Mesodermal cell (in vitro differentiated cells): ENCODE measurements around the gene COPS7B.
A peak's percentile ranks its signal among the peaks of the same experiment; 100 is the strongest.

Source experiments
- H3K27ac ChIP-seq: 2 replicates; pipeline ENCODE4 v1.7.0; 2013; ENCODE audit warnings: mild to moderate bottlenecking, low read depth, low read length, moderate library complexity; ENCODE audit not compliant: severe bottlenecking
- H3K36me3 ChIP-seq: 2 replicates; pipeline ENCODE4 v1.7.1; 2013; ENCODE audit warnings: mild to moderate bottlenecking, low read length, moderate library complexity; ENCODE audit not compliant: control insufficient read depth, insufficient read depth
- H3K4me1 ChIP-seq: one replicate; pipeline ENCODE4 v1.7.1; 2013; ENCODE audit warnings: mild to moderate bottlenecking, low read length; ENCODE audit not compliant: insufficient read depth, control insufficient read depth, poor library complexity, severe bottlenecking
- H3K4me3 ChIP-seq: 2 replicates; pipeline ENCODE4 v1.7.0; 2013; ENCODE audit warnings: low read length, control low read depth, mild to moderate bottlenecking; ENCODE audit not compliant: insufficient read depth, poor library complexity, severe bottlenecking; ENCODE audit errors: extremely low read depth
- H3K9me3 ChIP-seq: 2 replicates; pipeline ENCODE4 v1.7.1; 2013; ENCODE audit warnings: mild to moderate bottlenecking, low read length, moderate library complexity; ENCODE audit not compliant: control insufficient read depth
- WGBS, 2 experiments: methylation state at CpG; one replicate each; pipeline ENCODE4 v1.1.5; 2013; ENCODE audit warnings: missing lambda C conversion rate in 2 of 2; ENCODE audit not compliant: insufficient coverage in 2 of 2; 5-methylcytosine and 5-hydroxymethylcytosine counted together

COPS7B gene

DNA sequence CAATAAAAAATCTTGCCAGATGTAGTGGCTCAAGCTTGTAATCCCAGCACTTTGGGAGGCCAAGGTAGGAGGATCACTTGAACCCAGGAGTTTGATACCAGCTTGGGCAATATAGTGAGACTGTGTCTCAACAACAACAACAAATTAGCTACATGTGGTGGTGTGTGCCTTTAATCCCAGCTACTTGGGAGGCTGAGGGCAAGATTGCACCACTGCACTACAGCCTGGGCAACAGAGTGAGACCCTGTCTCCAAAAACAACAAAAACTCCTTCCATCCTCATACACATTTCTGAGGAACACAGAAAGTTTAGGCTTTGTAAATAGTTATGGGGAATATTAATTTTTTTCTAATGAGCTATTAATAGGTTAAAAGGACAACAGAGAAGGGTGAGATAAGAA lies 22.1 kb upstream of the COPS7B start:
- Histone ChIP-seq H3K36me3 (no peaks in the 10 kb centered on the region), H3K4me1 (no peaks in the 10 kb centered on the region), H3K27ac (no peak overlapping the region), H3K4me3 (no peak overlapping the region), H3K9me3 (no peaks in the 10 kb centered on the region)

DNA sequence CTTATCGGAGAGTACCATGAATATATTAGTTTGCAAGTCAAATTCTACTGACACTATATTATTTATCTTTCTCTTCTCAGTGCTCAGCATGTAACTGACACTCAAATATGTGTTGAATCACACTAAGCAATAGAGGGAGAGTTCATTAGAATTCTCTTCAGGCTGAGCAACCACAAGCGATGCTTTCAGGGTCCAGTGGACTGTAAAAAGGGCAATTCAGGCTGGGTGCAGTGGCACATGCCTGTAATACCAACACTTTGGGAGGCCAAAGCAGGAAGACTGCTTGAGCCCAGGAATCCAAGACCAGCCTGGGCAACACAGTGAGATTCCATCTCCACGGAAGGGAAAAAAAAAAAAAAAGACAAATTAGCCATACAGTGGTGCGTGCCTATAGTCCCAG lies 21.5 kb upstream of the COPS7B start:
- Histone ChIP-seq H3K36me3 (no peaks in the 10 kb centered on the region), H3K4me1 (no peaks in the 10 kb centered on the region), H3K4me3 (no peak overlapping the region), H3K9me3 (no peaks in the 10 kb centered on the region), H3K27ac (no peak overlapping the region)
- 88 to 97% methylated on average over 2 to 3 of the region's 4 CpGs for WGBS, 2 experiments

- no peaks in the 10 kb centered on the region for H3K36me3 ChIP-seq
- no peak overlapping the region for H3K4me3 ChIP-seq
- no peak overlapping the region for H3K27ac ChIP-seq
- no peaks in the 10 kb centered on the region for H3K4me1 ChIP-seq
- H3K9me3 ChIP-seq, result no peaks in the 10 kb centered on the region
Observed at GRCh38 chr2:231765496-231765929, 20.7 kb upstream of the COPS7B start.

- H3K9me3 ChIP-seq, result no peaks in the 10 kb centered on the region
- no peaks in the 10 kb centered on the region for H3K36me3 ChIP-seq
- WGBS, 2 experiments, result 100% methylated on average over 2 of the region's 6 CpGs
- no peak overlapping the region for H3K4me3 ChIP-seq
- H3K4me1 ChIP-seq, result no peaks in the 10 kb centered on the region
- no peak overlapping the region for H3K27ac ChIP-seq
Observed at GRCh38 chr2:231769170-231770136, 16.8 kb upstream of the COPS7B start.

DNA sequence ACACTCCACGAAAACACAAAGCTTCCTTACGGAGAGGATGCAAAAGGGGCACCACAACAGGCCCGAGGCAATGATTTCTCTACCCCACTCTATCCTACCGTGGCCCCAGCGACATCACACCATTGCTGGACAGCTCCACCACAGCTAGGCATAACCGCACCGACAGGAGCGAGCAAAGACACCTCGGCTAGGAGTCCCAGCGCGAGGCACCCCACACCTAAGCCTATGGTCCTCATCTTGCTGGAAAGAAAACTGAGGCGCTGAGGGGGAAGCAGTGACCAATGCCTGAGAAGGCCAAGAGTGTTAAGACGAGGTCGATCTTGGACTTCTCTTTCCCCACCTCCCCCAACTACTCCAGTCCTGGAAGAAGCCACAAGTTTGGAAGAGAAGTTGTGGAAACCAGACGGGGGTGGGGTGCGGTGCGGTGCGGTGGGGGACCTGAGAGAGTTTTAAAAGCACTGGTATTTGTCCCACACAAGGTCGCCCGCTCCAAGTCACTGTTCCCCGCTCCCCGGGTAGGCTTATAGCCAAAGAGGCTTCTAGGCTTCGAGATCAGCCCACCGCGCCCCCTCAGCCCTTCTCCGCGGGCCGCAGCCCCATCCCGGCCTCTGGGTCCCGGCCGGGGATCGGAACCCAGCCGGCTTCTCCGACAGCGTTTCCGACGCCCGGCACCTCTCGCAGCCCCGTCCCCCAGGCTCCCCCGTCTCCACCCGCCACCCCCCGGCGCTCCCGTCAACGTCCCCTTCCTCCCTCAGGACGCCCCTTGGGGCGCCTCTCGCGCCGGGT lies 5.9 kb upstream of the COPS7B start:
- no peaks in the 10 kb centered on the region for H3K9me3 ChIP-seq
- peak overlapping the region; percentile 82 for H3K4me3 ChIP-seq
- H3K4me1 ChIP-seq, result peaks cover 6% of the 10 kb centered on the region
- H3K36me3 ChIP-seq, result no peaks in the 10 kb centered on the region
- no peak overlapping the region for H3K27ac ChIP-seq
- 0 to 5% methylated on average over 3 to 23 of the region's 51 CpGs for WGBS, 2 experiments

GRCh38 chr2:231780909-231781797 lies 5.1 kb upstream of the COPS7B start, which contains the start of gene PDE6D:
Gene PDE6D, minus strand, starts transcription at chr2:231781282. Its CDS starts 168 bp downstream, at chr2:231781114.
- WGBS, 2 experiments, result 0 to 1% methylated on average over 55 to 57 of the region's 67 CpGs

DNA sequence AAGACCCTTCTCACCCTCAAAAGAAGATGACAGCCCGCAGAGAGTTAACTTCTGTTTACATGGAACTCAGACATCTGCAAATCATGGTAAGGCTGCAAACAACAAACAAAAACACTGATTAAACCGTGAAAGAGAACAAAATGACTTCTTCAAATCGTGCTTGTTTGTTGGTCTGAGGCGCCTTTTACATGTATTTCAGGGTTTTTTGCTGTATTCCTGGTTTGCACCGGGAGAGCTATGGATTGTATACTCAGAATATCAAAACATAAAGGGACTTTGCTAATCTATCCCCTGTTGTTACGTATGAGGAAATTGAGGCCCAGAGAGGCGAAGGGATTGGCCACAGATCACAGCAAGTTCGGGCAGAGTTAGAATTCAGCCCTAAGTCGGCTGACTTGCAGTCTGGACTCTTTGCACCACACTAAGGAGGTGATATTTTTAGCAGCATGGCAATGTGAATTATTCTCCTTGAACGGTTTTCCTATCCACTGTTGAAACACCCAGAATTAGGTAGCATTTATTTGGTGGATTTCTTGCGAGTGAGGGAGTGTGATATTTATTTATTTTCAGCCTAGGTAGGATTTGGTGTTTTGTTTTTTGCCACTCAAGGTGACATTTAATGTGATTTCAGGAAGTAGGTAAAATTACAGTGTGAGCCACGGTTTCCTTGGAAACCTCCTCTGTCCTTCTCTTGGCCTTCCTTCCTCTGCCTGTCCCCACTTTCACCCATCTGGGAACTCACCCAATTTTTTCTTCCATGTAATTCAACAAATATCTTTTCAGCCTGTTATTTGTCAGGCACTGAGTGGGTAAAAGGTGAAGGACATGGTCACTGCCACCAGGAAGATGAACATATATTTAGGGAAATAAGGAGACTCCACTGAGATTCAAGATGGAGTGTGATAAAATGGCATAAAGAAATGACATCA lies 4.2 kb upstream of the COPS7B start:
- 23 to 34% methylated on average over 3 to 9 of the region's 12 CpGs for WGBS, 2 experiments
- Histone ChIP-seq H3K27ac (no peak overlapping the region), H3K4me1 (peaks cover 7% of the 10 kb centered on the region), H3K36me3 (no peaks in the 10 kb centered on the region), H3K4me3 (peak overlapping the region; percentile 82), H3K9me3 (no peaks in the 10 kb centered on the region)

More at GRCh38 chr2:231780909-231781797, 5.1 kb upstream of the COPS7B start, which contains the start of gene PDE6D:
- Histone ChIP-seq H3K4me3 (peak within 1 kb of the TSS; percentile 82), H3K36me3 (no peaks in the 10 kb centered on the region), H3K4me1 (peaks cover 7% of the 10 kb centered on the region), H3K9me3 (no peaks in the 10 kb centered on the region), H3K27ac (no peak within 1 kb of the TSS)

DNA sequence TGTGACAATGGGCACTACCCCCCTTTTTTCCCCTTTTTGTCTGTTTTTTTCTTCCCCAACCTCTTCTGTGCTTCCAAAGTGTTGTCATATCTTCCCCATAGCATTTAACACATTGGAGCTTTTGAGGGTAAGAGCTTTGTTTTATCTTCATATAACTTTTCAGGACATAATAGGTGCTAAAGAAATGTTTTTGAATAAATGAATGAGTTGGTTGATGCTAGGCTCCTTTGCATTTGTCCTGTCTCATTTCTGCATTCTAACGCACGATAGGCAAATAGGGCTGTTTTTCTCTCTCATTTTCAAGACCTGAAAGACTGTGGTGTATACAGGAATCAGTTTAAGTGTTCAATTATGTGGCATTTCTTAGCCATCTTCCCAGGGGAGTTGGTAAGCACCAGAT lies 832 bp upstream of the COPS7B start:
- WGBS, 2 experiments, result 100% methylated on average over 2 of the region's 2 CpGs
- peaks cover 7% of the 10 kb centered on the region for H3K4me1 ChIP-seq
- peaks cover 25% of the 10 kb centered on the region for H3K36me3 ChIP-seq
- H3K9me3 ChIP-seq, result no peaks in the 10 kb centered on the region
- H3K27ac ChIP-seq, result peak overlapping the region; percentile 92
- H3K4me3 ChIP-seq, result peak overlapping the region; percentile 80

GRCh38 chr2:231785822-231786176 lies 446 bp upstream of the COPS7B start:
- WGBS, 2 experiments, result 41 to 59% methylated on average over 6 of the region's 6 CpGs

More at GRCh38 chr2:231785822-231786176, 446 bp upstream of the COPS7B start:
- Histone ChIP-seq H3K27ac (peak overlapping the region; percentile 92), H3K36me3 (peaks cover 27% of the 10 kb centered on the region), H3K4me1 (peaks cover 7% of the 10 kb centered on the region), H3K4me3 (peak overlapping the region; percentile 80), H3K9me3 (no peaks in the 10 kb centered on the region)
